ENCODE measurements around the gene FPR3. TPM values are rescaled to one million over a fixed set of nuclear protein-coding genes. Genes with fewer than 3 reads are reported as not detected.

FPR3 gene
- total and polyA plus RNA-seq, 12 donors, result 1.1 to 33.8 (median 18.1) TPM

- Histone ChIP-seq H3K36me3 (replicated peaks in 1 of 2) (no peaks in the 10 kb centered on the region), H3K9me3 (replicated peaks in 1 of 3) (no peaks in the 10 kb centered on the region), H3K27ac (peak overlapping the region in 1 of 5 donors; percentile 63), H3K27me3 (no peaks in the 10 kb centered on the region), H3K4me1 (replicated peaks in 1 of 2) (peaks cover 0 to 13% of the 10 kb centered on the region in 2 donors), H3K4me3 (no peak overlapping the region)
- no peak for DNase-seq
- intact Hi-C loops (cut with DNase I), result no loop called here
- WGBS, 4 donors, result 38 to 47% (median 40%) methylated on average over 6 of the region's 6 CpGs
- TF ChIP-seq CTCF (IDR thresholded peaks at IDR 0.05), result no peak
- no peak for TF ChIP-seq POLR2A (IDR thresholded peaks at IDR 0.05)
These were observed 8.1 kb upstream of the FPR3 start for GRCh38 chr19:51786646-51787494.

GRCh38 chr19:51788029-51788428 is 6.9 kb upstream of the FPR3 start:
- Histone ChIP-seq H3K4me3 (no peak overlapping the region), H3K27me3 (no peaks in the 10 kb centered on the region), H3K4me1 (replicated peaks in 1 of 2) (peaks cover 0 to 13% of the 10 kb centered on the region in 2 donors), H3K9me3 (replicated peaks in 1 of 3) (no peaks in the 10 kb centered on the region), H3K36me3 (replicated peaks in 1 of 2) (no peaks in the 10 kb centered on the region), H3K27ac (no peak overlapping the region)
- DNase-seq, result no peak
- intact Hi-C loops (cut with DNase I), result no loop called here
- TF ChIP-seq CTCF (IDR thresholded peaks at IDR 0.05) (no peak), POLR2A (IDR thresholded peaks at IDR 0.05) (no peak)
- WGBS, 4 donors, result 68 to 87% (median 79%) methylated on average over 2 of the region's 2 CpGs

GRCh38 chr19:51789061-51789795 is 5.7 kb upstream of the FPR3 start:
- Histone ChIP-seq H3K9me3 (replicated peaks in 1 of 3) (no peaks in the 10 kb centered on the region), H3K4me3 (no peak overlapping the region), H3K4me1 (replicated peaks in 1 of 2) (peaks cover 0 to 13% of the 10 kb centered on the region in 2 donors), H3K36me3 (replicated peaks in 1 of 2) (no peaks in the 10 kb centered on the region), H3K27ac (peak overlapping the region in 2 of 5 donors; percentile 21 to 53), H3K27me3 (no peaks in the 10 kb centered on the region)
- no peak for DNase-seq
- TF ChIP-seq CTCF (IDR thresholded peaks at IDR 0.05) (no peak), POLR2A (IDR thresholded peaks at IDR 0.05) (no peak)
- intact Hi-C loops (cut with DNase I), result no loop called here
- 70 to 82% (median 73%) methylated on average over 5 to 6 of the region's 6 CpGs for WGBS, 4 donors

GRCh38 chr19:51792932-51793331 is 2.0 kb upstream of the FPR3 start:
- no peak for DNase-seq
- intact Hi-C loops (cut with DNase I), result no loop called here
- no peaks in the 10 kb centered on the region for H3K4me1 ChIP-seq (replicated peaks in 1 of 2)
- 66 to 77% (median 71%) methylated on average over 2 of the region's 2 CpGs for WGBS, 4 donors
- no peaks in the 10 kb centered on the region for H3K27me3 ChIP-seq
- TF ChIP-seq CTCF (IDR thresholded peaks at IDR 0.05) (no peak), POLR2A (IDR thresholded peaks at IDR 0.05) (no peak)
- H3K4me3 ChIP-seq, result no peak overlapping the region
- H3K36me3 ChIP-seq (replicated peaks in 1 of 2), result no peaks in the 10 kb centered on the region
- no peak overlapping the region for H3K27ac ChIP-seq
- H3K9me3 ChIP-seq (replicated peaks in 1 of 3), result no peaks in the 10 kb centered on the region

Data from adrenal gland (tissue), 12 donors.